Gastroesophageal sphincter (tissue), 4 donors: ENCODE data around the gene PHLDB1. TPM values are rescaled to one million over a fixed set of nuclear protein-coding genes. Genes with fewer than 3 reads are reported as not detected.
"Not testable (repeated sequence)": the region's sequence is repeated elsewhere in the genome, so short reads cannot be mapped to it uniquely, and the experiment has no call there.

Source experiments
- ATAC-seq: fragments of 150-250 bp; one replicate; pipeline ENCODE4 v1.9.1; 2016; ENCODE audit warnings: mild to moderate bottlenecking, moderate library complexity
- H3K27ac ChIP-seq, 4 donors: fragments of 200-600 bp; sonication (generic) in 3 of 4; 1 replicate in 3 of 4; 2 replicates in 1 of 4; pipeline ENCODE4 v1.5.1; 2016 to 2019
- H3K27me3 ChIP-seq: fragments of 200-600 bp; sonication (generic); one replicate; pipeline ENCODE4 v1.5.1; 2019
- H3K36me3 ChIP-seq, 2 donors: fragments of 200-600 bp; sonication (generic); one replicate each; pipeline ENCODE4 v1.5.1; 2019; ENCODE audit warnings: control low read depth in 1 of 2
- H3K4me1 ChIP-seq, 3 donors: fragments of 200-600 bp; sonication (generic); 1 replicate in 2 of 3; 2 replicates in 1 of 3; pipeline ENCODE4 v1.5.1; 2016 to 2019; ENCODE audit warnings: control low read depth in 2 of 3
- H3K4me3 ChIP-seq, 2 donors: fragments of 200-600 bp; sonication (generic); one replicate each; pipeline ENCODE4 v1.5.1; 2019; ENCODE audit warnings: mild to moderate bottlenecking in 1 of 2, moderate library complexity in 1 of 2
- H3K9me3 ChIP-seq, 3 donors: fragments of 200-600 bp; sonication (generic); one replicate each; pipeline ENCODE4 v1.5.1; 2017 to 2019; ENCODE audit warnings: control low read depth in 2 of 3
- EP300 ChIP-seq: sonication (generic); formaldehyde crosslinking; IDR thresholded peaks from one replicate; pipeline ENCODE4 v1.6.1; 2017; ENCODE audit warnings: antibody characterized with exemption, mild to moderate bottlenecking
- POLR2A ChIP-seq, 2 donors: fragments of 450-650 bp; IDR thresholded peaks; one replicate each; pipeline ENCODE4 v1.6.1; 2017; ENCODE audit warnings: antibody characterized with exemption in 2 of 2, mild to moderate bottlenecking in 2 of 2, moderate library complexity in 1 of 2
- POLR2AphosphoS5 ChIP-seq: sonication (generic); formaldehyde crosslinking; IDR thresholded peaks from one replicate; pipeline ENCODE4 v1.6.1; 2017; ENCODE audit warnings: antibody characterized with exemption
- WGBS, 2 donors: methylation state at CpG; one replicate each; pipeline ENCODE4 v1.1.5; 2018; ENCODE audit warnings: low coverage in 1 of 2; 5-methylcytosine and 5-hydroxymethylcytosine counted together
- total RNA-seq, 4 donors: library from RNA; depleted of rRNA; stranded (reverse); fragments of >200 nt; gene quantifications; one replicate each; pipeline ENCODE4 v1.1.0, GENCODE V29; 2016
- TF ChIP-seq, protein P1 (sequence below), 4 experiments: fragments of 200-600 bp in 2 of 4; fragments of 450-650 bp in 2 of 4; sonication (generic) in 1 of 4; IDR thresholded peaks; one replicate each; pipeline ENCODE4 v1.5.1; 2017 to 2019; ENCODE audit warnings: antibody characterized with exemption in 4 of 4, mild to moderate bottlenecking in 2 of 4, moderate library complexity in 2 of 4

The PHLDB1 gene
- total RNA-seq, 4 donors from 2014 or later: 45.8 to 144 (median 101) TPM

DNA sequence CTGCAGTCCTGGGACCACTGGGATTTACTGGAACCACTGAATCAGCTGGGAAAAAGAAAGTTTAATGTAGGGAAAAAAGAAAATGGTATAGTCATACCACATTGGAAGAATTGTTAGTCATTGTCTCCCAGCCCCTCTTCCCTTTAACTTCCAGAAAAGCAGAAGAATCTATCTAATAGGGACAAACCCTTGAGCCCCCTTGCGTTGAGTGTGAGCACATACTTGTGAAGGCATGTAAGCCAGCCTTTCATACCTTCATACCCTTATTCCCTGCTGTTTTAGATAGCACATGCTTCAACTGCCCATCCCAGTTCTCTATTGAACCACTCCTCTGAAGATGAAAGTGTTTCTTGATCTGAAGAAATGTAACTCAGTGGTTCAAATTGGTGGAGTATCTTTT, 65.4 kb downstream of the PHLDB1 start:
- Histone ChIP-seq H3K27ac (no peak overlapping the region), H3K9me3 (no peaks in the 10 kb centered on the region), H3K36me3 (no peaks in the 10 kb centered on the region), H3K27me3 (no peaks in the 10 kb centered on the region), H3K4me3 (no peak overlapping the region), H3K4me1 (no peaks in the 10 kb centered on the region)
- TF ChIP-seq POLR2AphosphoS5 (no peak), EP300 (no peak), POLR2A (IDR thresholded peaks at IDR 0.05) (no peak)
- TF ChIP-seq, protein P1, sequence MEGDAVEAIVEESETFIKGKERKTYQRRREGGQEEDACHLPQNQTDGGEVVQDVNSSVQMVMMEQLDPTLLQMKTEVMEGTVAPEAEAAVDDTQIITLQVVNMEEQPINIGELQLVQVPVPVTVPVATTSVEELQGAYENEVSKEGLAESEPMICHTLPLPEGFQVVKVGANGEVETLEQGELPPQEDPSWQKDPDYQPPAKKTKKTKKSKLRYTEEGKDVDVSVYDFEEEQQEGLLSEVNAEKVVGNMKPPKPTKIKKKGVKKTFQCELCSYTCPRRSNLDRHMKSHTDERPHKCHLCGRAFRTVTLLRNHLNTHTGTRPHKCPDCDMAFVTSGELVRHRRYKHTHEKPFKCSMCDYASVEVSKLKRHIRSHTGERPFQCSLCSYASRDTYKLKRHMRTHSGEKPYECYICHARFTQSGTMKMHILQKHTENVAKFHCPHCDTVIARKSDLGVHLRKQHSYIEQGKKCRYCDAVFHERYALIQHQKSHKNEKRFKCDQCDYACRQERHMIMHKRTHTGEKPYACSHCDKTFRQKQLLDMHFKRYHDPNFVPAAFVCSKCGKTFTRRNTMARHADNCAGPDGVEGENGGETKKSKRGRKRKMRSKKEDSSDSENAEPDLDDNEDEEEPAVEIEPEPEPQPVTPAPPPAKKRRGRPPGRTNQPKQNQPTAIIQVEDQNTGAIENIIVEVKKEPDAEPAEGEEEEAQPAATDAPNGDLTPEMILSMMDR (IDR thresholded peaks at IDR 0.05): no peak
- no peak for ATAC-seq
- WGBS, 2 donors: 50 to 70% methylated on average over 1 of the region's 1 CpG

DNA sequence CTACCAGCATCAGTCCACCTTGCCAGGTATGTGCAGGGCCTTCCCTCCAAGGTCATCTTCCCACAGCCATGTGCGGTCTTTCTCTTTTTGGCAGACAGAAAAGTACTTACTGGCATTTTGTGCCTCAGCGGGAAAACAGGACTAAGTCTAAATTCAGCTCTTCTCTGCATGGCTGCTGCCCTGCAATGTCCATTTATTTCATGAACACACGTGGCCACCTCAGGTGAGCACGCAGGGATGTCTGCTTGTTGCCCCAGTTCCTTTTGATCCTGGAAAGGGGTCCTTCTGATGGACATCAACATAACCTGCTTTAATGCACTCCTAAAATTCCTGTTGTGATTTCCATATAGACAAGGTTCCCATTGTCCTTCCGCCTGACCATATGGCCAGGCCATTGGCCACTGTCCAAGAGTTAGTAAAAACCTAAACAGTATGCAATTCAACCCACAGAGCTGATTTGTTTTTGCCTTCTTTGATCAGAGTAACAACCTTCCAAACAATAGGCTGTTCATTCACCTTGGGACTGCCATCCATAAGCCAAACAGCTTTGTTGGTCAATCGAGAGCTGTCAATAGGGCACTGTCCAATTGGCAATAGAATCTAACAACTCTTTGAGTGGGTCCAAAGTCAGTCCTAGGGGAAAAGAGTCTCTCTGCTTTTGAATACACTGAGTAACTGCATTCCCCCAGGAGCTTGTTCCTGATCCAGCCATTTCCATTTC, 66.1 kb downstream of the PHLDB1 start:
- H3K9me3 ChIP-seq: no peaks in the 10 kb centered on the region
- no peak overlapping the region for H3K27ac ChIP-seq
- no peaks in the 10 kb centered on the region for H3K27me3 ChIP-seq
- TF ChIP-seq, protein P1 (IDR thresholded peaks at IDR 0.05): no peak
- TF ChIP-seq POLR2AphosphoS5 (no peak), POLR2A (IDR thresholded peaks at IDR 0.05) (no peak), EP300 (no peak)
- no peaks in the 10 kb centered on the region for H3K4me1 ChIP-seq
- ATAC-seq: no peak
- H3K4me3 ChIP-seq: no peak overlapping the region
- 80 to 83% methylated on average over 3 to 5 of the region's 6 CpGs for WGBS, 2 donors
- no peaks in the 10 kb centered on the region for H3K36me3 ChIP-seq

DNA sequence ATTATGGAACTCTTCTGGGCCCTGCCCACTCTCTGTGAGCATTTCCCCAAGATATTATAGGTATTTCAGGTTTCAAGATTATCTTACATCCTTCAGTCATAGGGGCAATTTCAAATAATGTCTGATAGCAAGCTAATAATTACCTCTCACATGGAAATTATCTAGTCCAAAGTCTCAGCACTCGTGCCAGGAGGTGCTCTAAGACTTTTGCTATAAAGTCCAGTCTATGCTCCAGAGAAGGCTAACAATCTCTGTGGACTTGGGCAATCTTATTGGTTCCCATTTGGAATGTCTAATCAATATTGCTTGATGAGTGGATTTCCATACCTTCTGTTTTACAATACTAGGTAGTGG, 66.6 kb downstream of the PHLDB1 start:
- H3K27me3 ChIP-seq: no peaks in the 10 kb centered on the region
- 83 to 86% methylated on average over 1 of the region's 1 CpG for WGBS, 2 donors
- no peaks in the 10 kb centered on the region for H3K36me3 ChIP-seq
- no peaks in the 10 kb centered on the region for H3K4me1 ChIP-seq
- H3K4me3 ChIP-seq: no peak overlapping the region
- TF ChIP-seq, protein P1 (IDR thresholded peaks at IDR 0.05): no peak
- TF ChIP-seq EP300 (no peak), POLR2A (IDR thresholded peaks at IDR 0.05) (no peak), POLR2AphosphoS5 (no peak)
- ATAC-seq: no peak
- no peak overlapping the region for H3K27ac ChIP-seq
- no peaks in the 10 kb centered on the region for H3K9me3 ChIP-seq

DNA sequence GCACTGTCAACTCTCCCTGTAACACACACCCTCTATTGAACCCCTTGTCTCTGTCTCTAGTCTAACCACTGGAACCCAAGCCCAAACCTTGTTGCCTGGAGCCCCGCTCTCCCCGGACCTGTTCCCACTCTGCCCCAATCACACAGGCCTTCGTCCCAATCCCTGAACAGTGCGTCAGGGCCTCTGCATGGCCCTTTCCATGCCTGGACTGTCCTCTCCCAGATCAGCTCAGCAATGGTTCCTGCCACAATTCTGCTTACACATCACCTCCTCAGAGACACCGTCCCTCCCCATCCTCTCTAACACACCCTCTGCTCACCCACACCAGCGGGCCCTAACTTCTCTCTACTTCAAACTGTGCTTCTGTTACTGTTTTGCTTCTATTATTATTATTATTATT, 70.6 kb downstream of the PHLDB1 start:
- ATAC-seq: no peak
- Histone ChIP-seq H3K27ac (no peak overlapping the region), H3K4me1 (no peaks in the 10 kb centered on the region), H3K9me3 (no peaks in the 10 kb centered on the region), H3K27me3 (no peaks in the 10 kb centered on the region), H3K36me3 (no peaks in the 10 kb centered on the region), H3K4me3 (no peak overlapping the region)
- TF ChIP-seq, protein P1 (IDR thresholded peaks at IDR 0.05): no peak
- TF ChIP-seq POLR2AphosphoS5 (no peak), POLR2A (IDR thresholded peaks at IDR 0.05) (no peak), EP300 (no peak)
- WGBS, 2 donors: 91 to 97% methylated on average over 4 to 6 of the region's 6 CpGs

DNA sequence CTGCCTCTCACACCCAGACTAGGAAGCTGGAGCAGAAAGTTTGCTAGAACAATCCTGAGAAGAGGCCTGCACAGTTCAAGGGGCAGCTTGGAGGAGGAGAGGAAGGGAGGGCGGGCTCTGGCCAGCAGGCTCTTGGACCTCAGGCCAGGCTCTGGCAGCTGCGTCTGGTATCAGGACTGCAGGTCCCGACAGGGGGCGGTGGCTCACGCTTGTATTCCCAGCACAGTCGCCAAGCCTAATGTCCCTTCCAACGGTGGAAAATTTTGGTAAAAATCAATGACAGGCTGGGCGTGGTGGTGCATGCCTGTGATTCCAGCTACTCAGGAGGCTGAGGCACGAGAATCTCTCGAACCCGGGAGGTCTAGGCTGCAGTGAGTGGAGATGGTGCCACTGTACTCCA, 71.5 kb downstream of the PHLDB1 start:
- TF ChIP-seq, protein P1 (IDR thresholded peaks at IDR 0.05): peak in 1 of 4 experiments; percentile 5
- not testable (repeated sequence) for H3K4me1 ChIP-seq, H3K9me3 ChIP-seq, H3K27me3 ChIP-seq, H3K36me3 ChIP-seq, H3K4me3 ChIP-seq, H3K27ac ChIP-seq
- peak; percentile 63 for ATAC-seq
- 35 to 43% methylated on average over 4 to 11 of the region's 11 CpGs for WGBS, 2 donors
